ENCODE results near the gene CACNA1I.

DNA sequence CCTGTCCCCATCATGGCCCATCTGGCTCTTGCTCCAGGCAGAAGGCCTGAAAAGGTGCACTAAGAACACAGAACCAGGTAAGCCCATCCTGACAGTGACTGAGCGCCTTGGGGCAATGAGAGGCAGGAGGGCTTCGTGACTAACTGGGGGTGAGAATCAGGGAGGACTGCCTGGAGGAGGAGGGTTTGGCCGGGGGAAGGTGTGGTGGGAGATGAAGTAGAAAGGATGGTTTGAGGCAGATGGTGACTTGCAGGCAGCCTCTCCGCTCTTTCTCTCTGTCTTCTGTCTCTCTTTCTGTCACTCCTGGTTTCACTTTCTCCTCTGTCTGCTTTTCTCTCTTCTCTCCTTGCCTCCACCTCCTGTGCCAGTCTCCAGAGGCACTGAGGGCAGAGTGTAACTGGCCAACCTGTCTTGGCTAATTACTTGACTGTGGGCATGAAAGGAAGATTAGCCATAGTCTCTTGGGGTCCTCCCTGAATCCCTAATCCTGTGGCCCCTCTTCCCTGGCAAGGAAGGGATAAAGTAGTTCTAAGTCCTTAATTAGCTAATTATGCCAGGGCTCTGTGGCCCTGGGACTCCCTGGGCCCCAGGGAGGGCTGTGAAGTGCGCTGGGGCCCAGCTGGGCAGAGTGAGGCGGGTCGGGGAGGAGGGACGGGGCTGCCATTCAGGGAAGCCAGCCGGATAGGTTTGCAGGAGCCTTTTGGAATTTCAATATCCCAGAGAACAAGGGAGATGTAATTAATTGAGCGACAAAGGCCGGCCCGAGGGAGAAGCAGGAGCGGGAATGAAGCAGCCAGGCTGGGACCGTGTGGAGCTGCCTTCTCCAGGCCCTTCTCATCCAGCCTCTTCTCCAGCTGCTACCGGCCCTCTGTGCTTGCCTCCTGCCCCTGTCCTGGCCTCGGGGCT lies 61.1 kb downstream of the CACNA1I start:
- TF ChIP-seq CTCF (IDR thresholded peaks at IDR 0.05) = no peak
- no peak for TF ChIP-seq POLR2AphosphoS5 (IDR thresholded peaks at IDR 0.05)
